Small intestine (tissue), 7 donors: ENCODE data around the gene MYBPH. TPM values are rescaled to one million over a fixed set of nuclear protein-coding genes. Genes with fewer than 3 reads are reported as not detected.

ENCODE experiments used
- DNase-seq, 2 donors: peaks; one replicate each; pipeline versions ENCODE4 v3.0.0 to v3.0.0-alpha.2; 2013
- FAIRE-seq: peaks from 2 replicates; lab custom pipeline; 2012; peaks lifted over from hg19 to GRCh38; lab: Jason Lieb, UNC
- H3K27ac ChIP-seq, 3 donors: one replicate each; pipeline ENCODE4 v1.5.1; 2013; ENCODE audit warnings: low read length in 2 of 3, mild to moderate bottlenecking in 2 of 3, control low read depth in 1 of 3, inconsistent platforms in 1 of 3, low read depth in 1 of 3, moderate library complexity in 1 of 3
- H3K27me3 ChIP-seq, 3 donors: one replicate each; pipeline ENCODE4 v1.6.1; 2013; ENCODE audit warnings: low read length in 3 of 3, inconsistent platforms in 1 of 3; ENCODE audit not compliant: control insufficient read depth in 3 of 3, insufficient read depth in 3 of 3
- H3K36me3 ChIP-seq, 3 donors: one replicate each; pipeline ENCODE4 v1.6.1; 2013; ENCODE audit warnings: low read length in 3 of 3, inconsistent platforms in 1 of 3, low read depth in 1 of 3, mild to moderate bottlenecking in 1 of 3, moderate library complexity in 1 of 3; ENCODE audit not compliant: control insufficient read depth in 3 of 3, insufficient read depth in 2 of 3
- H3K4me1 ChIP-seq, 3 donors: one replicate each; pipeline ENCODE4 v1.6.1; 2013; ENCODE audit warnings: low read length in 2 of 3, inconsistent platforms in 1 of 3, low read depth in 1 of 3, mild to moderate bottlenecking in 1 of 3, moderate library complexity in 1 of 3; ENCODE audit not compliant: control insufficient read depth in 3 of 3, insufficient read depth in 2 of 3
- H3K4me3 ChIP-seq, 3 donors: one replicate each; pipeline ENCODE4 v1.5.1; 2013; ENCODE audit warnings: low read length in 3 of 3, control low read depth in 1 of 3, inconsistent platforms in 1 of 3, low read depth in 1 of 3, mild to moderate bottlenecking in 1 of 3, moderate library complexity in 1 of 3
- H3K9me3 ChIP-seq, 2 donors: one replicate each; pipeline ENCODE4 v1.6.1; 2013; ENCODE audit warnings: low read depth in 1 of 2, low read length in 1 of 2; ENCODE audit not compliant: control insufficient read depth in 2 of 2, insufficient read depth in 1 of 2
- WGBS, 3 donors: extraction: QIAGEN DNeasy Blood & Tissue Kit; methylation state at CpG; one replicate each; pipeline ENCODE4 v1.1.7; 2013; 5-methylcytosine and 5-hydroxymethylcytosine counted together
- polyA plus RNA-seq, 4 donors: library from polyadenylated mRNA; stranded (reverse) in 3 of 4; unstranded in 1 of 4; fragments of 200-250 nt in 3 of 4; fragments of 120-200 nt in 1 of 4; gene quantifications; one replicate each; pipeline versions ENCODE4 v1.2.1 to v1.2.3, GENCODE V29; 2013
- donor health status: healthy with polysubstance abuse.
- donor health status: control.
- donor health status: control.
- donor health status: Bipolar disorder and iron deficiency.
- donor health status: healthy.

The MYBPH gene
- polyA plus RNA-seq, 4 donors, result 1.1 TPM; not detected in 3

- Histone ChIP-seq H3K4me3 (no peak overlapping the region), H3K27me3 (no peaks in the 10 kb centered on the region), H3K4me1 (no peaks in the 10 kb centered on the region), H3K36me3 (no peaks in the 10 kb centered on the region), H3K9me3 (no peaks in the 10 kb centered on the region), H3K27ac (no peak overlapping the region)
- DNase-seq (no peak), FAIRE-seq (no peak)
- WGBS, 3 donors, result 86 to 90% (median 87%) methylated on average over 10 of the region's 10 CpGs
These were observed 4.0 kb upstream of the MYBPH start for GRCh38 chr1:203179667-203180005.

GRCh38 chr1:203178821-203179666, 3.4 kb upstream of the MYBPH start:
- 89 to 90% (median 90%) methylated on average over 14 of the region's 14 CpGs for WGBS, 3 donors
- no peak overlapping the region for H3K27ac ChIP-seq
- no peak for FAIRE-seq

GRCh38 chr1:203178083-203178482, 2.5 kb upstream of the MYBPH start:
- peaks cover 0 to 2% (median 0%) of the 10 kb centered on the region in 3 donors for H3K27me3 ChIP-seq
- H3K9me3 ChIP-seq, result no peaks in the 10 kb centered on the region
- WGBS, 3 donors, result 17 to 47% (median 25%) methylated on average over 5 of the region's 5 CpGs
- no peaks in the 10 kb centered on the region for H3K36me3 ChIP-seq
- no peak overlapping the region for H3K27ac ChIP-seq
- DNase-seq, result no peak
- H3K4me1 ChIP-seq, result no peaks in the 10 kb centered on the region
- H3K4me3 ChIP-seq, result no peak overlapping the region
- FAIRE-seq, result no peak

More at GRCh38 chr1:203178821-203179666, 3.4 kb upstream of the MYBPH start:
- no peaks in the 10 kb centered on the region for H3K4me1 ChIP-seq
- no peak overlapping the region for H3K4me3 ChIP-seq
- H3K36me3 ChIP-seq, result no peaks in the 10 kb centered on the region
- H3K27me3 ChIP-seq, result no peaks in the 10 kb centered on the region
- H3K9me3 ChIP-seq, result no peaks in the 10 kb centered on the region
- DNase-seq, result no peak

DNA sequence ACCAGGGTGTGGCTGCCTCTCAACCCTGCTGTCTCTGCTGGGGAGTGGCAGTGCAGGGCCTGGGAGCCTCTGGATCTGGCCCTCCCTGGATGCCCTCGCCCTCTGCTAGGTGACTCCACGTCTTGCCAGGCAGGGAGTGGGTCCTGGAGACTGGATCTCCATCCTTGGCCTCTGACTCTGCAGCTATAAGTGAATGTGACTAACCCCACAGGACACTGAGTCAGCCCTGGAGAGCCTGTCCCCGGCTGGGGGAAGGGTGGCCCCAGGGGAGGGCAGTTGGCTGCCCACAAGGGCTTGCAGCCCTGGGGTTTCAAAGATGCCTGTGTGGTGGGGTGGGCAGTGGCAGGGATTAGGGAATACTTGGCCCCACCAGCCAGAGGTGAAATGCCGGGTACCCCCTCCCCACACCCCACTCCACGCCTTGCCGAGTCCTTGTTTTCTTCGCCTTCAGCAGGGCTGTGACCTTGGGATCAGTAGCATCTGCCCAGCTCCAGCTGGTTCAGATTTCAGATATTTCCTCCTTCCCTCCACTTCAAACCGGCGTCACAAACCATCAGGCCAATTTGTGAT, 1.9 kb upstream of the MYBPH start:
- no peaks in the 10 kb centered on the region for H3K9me3 ChIP-seq
- no peaks in the 10 kb centered on the region for H3K4me1 ChIP-seq
- H3K36me3 ChIP-seq, result no peaks in the 10 kb centered on the region
- no peak overlapping the region for H3K4me3 ChIP-seq
- peaks cover 0 to 2% (median 0%) of the 10 kb centered on the region in 3 donors for H3K27me3 ChIP-seq
- WGBS, 3 donors, result 29 to 47% (median 32%) methylated on average over 9 of the region's 9 CpGs
- DNase-seq (no peak), FAIRE-seq (no peak)
- H3K27ac ChIP-seq, result no peak overlapping the region

GRCh38 chr1:203177036-203177405, 1.4 kb upstream of the MYBPH start:
- WGBS, 3 donors, result 82 to 94% (median 90%) methylated on average over 6 of the region's 6 CpGs
- no peaks in the 10 kb centered on the region for H3K36me3 ChIP-seq
- DNase-seq (no peak), FAIRE-seq (no peak)
- H3K27me3 ChIP-seq, result peaks cover 0 to 2% (median 0%) of the 10 kb centered on the region in 3 donors
- no peaks in the 10 kb centered on the region for H3K4me1 ChIP-seq
- H3K9me3 ChIP-seq, result no peaks in the 10 kb centered on the region
- no peak overlapping the region for H3K4me3 ChIP-seq
- H3K27ac ChIP-seq, result no peak overlapping the region

DNA sequence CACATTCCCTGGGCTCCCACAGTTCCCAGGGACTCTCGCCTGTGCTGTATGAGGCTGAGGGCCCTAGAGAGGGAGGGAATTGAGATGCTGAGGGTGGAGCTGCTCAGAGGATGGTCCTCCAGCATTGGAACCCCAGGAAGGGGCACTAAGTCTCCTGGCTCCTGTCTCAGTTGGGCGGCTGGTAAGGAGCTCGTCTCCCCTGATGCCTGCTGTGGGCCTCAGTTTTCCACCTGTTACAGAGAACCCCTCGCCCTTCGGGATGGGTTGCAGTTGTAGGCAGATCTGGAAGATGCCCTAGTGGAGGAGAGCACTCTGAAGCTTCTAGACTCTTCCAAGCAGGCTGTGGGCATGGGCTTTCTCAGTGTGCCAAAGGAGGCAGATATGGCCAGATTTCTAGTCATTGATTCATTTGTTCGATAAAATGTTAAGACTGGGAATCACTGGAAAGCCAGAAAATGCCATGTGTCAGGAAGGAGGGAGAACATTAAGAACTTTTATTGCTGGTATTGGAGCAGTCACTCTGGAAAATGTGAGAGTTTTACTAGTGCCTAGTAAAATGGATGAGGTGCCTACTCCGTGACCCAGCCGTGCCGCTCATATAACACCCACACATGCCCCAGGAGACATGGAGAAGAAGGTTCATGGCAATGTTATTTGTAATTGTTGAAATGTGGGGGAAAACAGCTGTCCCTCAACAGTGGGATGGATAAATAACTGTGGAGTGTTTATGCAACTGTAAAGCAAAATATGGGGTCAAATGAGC, 828 bp upstream of the MYBPH start:
- no peak overlapping the region for H3K4me3 ChIP-seq
- H3K36me3 ChIP-seq, result no peaks in the 10 kb centered on the region
- H3K9me3 ChIP-seq, result no peaks in the 10 kb centered on the region
- no peak for DNase-seq
- H3K27ac ChIP-seq, result no peak overlapping the region
- 88 to 93% (median 89%) methylated on average over 9 of the region's 9 CpGs for WGBS, 3 donors
- peaks cover 0 to 2% (median 0%) of the 10 kb centered on the region in 3 donors for H3K27me3 ChIP-seq
- no peaks in the 10 kb centered on the region for H3K4me1 ChIP-seq
- FAIRE-seq, result no peak

GRCh38 chr1:203175827-203176241, 208 bp upstream of the MYBPH start:
- FAIRE-seq (no peak), DNase-seq (no peak)
- H3K4me3 ChIP-seq, result no peak overlapping the region
- no peaks in the 10 kb centered on the region for H3K36me3 ChIP-seq
- H3K9me3 ChIP-seq, result no peaks in the 10 kb centered on the region
- H3K27me3 ChIP-seq, result peaks cover 0 to 2% (median 0%) of the 10 kb centered on the region in 3 donors
- H3K27ac ChIP-seq, result no peak overlapping the region
- H3K4me1 ChIP-seq, result no peaks in the 10 kb centered on the region
- 65 to 68% (median 67%) methylated on average over 9 of the region's 9 CpGs for WGBS, 3 donors

DNA sequence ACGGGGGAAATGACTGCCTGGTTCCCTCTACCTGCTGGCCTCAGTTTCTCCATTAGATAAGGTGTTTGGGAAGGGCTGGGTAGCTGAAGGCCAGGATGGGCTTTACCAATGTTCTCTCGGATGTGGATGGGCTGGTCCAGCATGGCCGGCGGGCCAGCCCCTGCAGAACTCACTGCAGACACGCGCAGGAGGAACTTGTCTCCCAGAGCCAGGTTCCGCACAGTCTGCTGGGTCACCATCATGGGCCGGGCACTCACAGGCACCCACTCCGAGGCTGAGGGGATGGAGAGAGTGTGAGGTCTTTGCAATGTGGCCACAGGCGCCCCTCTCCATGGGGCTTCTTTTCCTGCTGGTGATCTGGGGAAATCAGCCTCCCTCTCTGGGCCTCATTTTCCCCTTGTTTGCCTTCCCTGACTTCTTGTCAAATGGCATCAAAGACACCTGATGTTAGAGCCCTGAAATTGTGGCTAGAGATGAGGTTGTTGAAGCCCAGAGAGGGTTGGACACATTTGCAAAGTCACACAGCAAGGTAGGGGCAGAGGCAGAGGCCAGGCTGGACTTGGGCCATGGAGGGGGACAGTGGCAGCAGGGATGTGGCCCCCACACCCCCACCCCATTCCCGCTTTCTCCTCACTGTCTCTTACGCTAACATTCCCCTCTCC, 1.2 kb downstream of the MYBPH start:
- no peaks in the 10 kb centered on the region for H3K9me3 ChIP-seq
- no peak overlapping the region for H3K4me3 ChIP-seq
- no peaks in the 10 kb centered on the region for H3K36me3 ChIP-seq
- peaks cover 0 to 2% (median 0%) of the 10 kb centered on the region in 3 donors for H3K27me3 ChIP-seq
- H3K27ac ChIP-seq, result no peak overlapping the region
- no peaks in the 10 kb centered on the region for H3K4me1 ChIP-seq
- 87 to 92% (median 92%) methylated on average over 12 of the region's 12 CpGs for WGBS, 3 donors
- FAIRE-seq (no peak), DNase-seq (no peak)
